Inflammatory macrophage (primary cell): Measurements from ENCODE around the gene NUP42.
"Not testable (repeated sequence)": the region's sequence is repeated elsewhere in the genome, so short reads cannot be mapped to it uniquely, and the experiment has no call there.

Source experiments
- DNase-seq, 2 donors: peaks; one replicate each; pipeline ENCODE4 v3.0.0-alpha.2; 2020 to 2022
- total RNA-seq, 18 experiments: gene quantifications; one replicate each; lab custom pipeline; 2026; ENCODE audit warnings: mixed read lengths in 6 of 18, inconsistent platforms in 2 of 18; lab: John Stamatoyannopoulos, UW

The NUP42 gene
- total RNA-seq, result 9.5 to 37.0 (median 26.4) reads per million in 18 experiments

- DNase-seq, result peak; percentile 99
Measured at GRCh38 chr7:23181684-23182553, at the start of gene NUP42. Gene NUP42, plus strand, starts transcription at chr7:23182048. Its CDS starts 38 bp downstream, at chr7:23182086.

DNA sequence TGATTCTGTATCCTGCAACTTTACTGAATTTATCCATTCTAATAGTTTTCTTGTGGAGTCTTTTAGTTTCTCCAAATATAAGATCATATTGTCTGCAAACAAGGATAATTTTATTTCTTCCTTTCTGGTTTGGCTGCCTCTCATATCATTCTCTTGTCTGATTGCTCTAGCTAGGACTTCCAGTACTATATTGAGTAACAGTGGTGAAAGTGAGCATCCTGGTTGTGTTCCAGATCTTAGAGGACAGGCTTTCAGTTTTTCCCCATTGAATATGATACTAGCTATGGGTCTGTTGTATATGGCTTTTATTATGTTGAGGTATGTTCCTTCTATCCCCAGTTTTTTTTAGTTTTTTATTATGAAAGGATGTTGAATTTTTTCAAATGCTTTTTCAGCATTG is 48.1 kb upstream of the NUP42 start:
- DNase-seq, result no peak

- no peak for DNase-seq
Measured at GRCh38 chr7:23135755-23136154, 46.1 kb upstream of the NUP42 start.

DNA sequence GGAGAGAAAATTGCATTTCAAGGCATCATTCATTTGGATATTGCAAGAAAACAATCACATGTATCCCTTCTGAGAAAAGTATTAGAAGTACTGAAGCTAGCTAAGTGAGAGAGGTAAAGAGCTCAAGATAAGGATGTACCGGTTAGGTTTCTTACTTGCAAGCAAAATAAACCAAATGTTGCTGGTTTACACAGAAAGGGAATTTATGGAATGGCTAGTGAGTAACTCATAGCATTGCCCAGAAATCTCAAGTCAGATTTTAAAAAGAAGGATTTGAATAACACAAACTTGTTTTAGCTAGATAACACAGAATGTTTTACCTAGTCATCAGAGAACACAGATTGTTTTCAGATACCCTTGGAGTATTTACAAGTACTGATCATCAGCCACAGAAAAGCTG is 45.6 kb upstream of the NUP42 start:
- DNase-seq, result no peak

DNA sequence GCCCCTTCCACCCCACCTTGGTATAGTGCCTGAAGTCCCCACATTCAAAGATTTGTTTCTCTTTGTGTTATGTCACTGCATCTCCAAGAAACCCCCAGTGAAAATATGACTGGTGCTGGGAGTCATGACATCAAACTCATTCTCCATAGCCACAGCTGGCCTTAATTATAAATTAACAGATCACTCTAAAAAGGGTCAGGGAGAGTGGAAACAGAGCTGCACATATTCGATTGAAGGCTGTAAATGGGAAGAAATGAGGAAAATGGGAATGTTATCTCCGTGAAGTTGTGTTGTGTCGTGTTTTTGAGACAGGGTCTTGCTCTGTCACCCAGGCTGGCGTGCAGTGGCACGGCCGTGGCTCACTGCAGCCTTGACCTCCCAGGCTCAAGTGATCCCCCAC is 24.2 kb upstream of the NUP42 start:
- DNase-seq, result no peak

DNA sequence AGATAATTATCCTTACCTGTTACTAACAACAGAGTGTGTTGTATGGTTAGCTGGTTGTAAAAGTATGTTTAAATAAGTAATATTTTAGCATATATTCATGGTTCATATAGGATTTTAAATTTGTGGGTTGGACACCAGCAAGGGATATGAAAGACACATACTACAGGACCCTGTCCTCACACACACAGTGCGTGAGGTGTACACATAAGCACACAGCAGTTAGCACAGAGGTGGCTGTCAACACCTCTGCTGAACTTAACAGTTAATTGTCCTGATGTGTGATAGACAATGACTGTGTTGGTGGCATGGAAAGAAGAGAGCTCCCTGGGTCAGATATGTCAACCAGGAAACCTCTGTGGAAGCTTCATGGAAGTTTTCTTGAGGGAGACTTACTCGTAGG is 23.3 kb upstream of the NUP42 start:
- no peak for DNase-seq

GRCh38 chr7:23161482-23161881 is 20.4 kb upstream of the NUP42 start:
- no peak for DNase-seq

DNA sequence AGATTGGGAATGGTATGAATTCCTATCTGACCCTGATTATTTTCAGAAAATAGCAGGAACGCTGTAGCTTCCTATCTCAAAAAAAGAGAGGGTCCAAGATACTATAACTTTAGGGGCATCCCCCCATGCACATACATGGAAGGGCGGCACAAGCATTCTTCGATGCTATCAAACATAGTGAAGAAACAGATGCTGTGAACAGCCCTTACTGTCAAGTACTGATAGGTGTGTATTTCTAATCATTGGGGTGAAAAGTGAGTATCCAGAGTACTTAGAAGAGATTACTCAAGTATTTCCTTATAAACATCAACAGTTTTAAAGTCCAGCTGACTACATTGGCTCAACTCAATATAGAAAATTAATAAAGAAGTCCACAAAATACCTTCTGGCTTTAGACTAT is 17.0 kb upstream of the NUP42 start:
- DNase-seq, result no peak

GRCh38 chr7:23165316-23165715 is 16.5 kb upstream of the NUP42 start:
- DNase-seq, result no peak

- no peak for DNase-seq
Measured at GRCh38 chr7:23167691-23168090, 14.2 kb upstream of the NUP42 start.

- no peak for DNase-seq
Measured at GRCh38 chr7:23168111-23168885, 13.6 kb upstream of the NUP42 start.

- peak; percentile 43 to 85 for DNase-seq
Measured at GRCh38 chr7:23175938-23176337, 5.9 kb upstream of the NUP42 start.

DNA sequence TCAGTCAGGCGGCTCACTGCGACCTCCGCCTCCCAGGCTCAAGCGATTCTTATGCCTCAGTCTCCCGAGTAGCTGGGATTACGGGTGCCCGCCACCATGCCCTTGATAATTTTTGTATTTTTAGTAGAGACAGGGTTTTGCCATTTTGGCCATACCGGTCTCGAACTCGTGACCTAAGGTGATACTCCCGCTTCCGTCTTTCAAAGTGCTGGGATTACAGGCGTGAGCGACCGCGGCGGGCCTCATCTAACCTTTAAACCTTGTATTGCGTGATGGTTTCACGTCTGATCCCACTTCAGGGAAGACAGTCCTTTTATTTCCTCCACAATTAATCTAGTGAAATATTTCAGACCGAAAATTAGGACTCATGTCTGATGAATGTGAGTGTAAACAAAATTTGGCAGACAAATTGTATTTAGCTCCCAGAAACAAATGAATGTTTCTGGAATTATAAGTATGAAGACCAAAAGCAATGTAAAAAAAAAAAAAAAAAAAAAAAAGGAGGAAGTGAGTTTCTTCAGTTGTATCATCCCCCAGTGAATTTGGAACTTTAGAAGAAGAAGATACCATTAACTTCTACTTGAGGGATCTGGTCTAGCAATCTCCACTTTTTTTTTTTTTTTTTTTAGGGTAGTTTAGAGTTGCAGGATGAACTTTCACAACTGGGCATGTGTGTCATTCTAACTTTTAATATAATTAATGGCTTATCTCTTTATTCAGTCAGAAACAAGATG is 1.6 kb downstream of the NUP42 start:
- peak in 1 of 2 donors; percentile 51 for DNase-seq

- no peak for DNase-seq
Measured at GRCh38 chr7:23184291-23184690, 2.4 kb downstream of the NUP42 start.

DNA sequence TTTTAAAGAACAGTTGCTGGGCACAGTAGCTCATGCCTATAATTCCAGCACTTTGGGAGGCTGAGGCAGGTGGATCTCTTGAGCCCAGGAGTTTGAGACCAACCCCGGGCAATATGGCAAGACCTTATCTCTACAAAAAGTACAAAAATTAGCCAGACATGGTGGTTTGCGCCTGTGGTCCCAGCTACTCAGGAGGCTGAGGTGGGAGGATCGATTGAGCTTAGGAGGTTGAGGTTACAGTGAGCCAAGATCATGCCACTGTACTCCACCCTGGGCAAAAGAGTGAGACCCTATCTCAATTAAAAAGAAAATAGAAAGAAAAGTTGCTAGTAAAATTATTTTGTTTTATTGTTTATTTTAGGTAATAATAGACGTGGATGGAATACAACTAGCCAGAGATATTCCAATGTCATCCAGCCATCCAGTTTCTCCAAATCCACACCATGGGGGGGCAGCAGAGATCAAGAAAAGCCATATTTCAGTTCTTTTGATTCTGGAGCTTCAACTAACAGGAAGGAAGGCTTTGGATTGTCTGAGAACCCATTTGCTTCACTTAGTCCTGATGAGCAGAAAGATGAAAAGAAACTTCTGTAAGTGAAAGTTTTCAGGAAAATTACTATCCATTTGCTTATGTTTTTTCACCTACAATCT is 3.0 kb downstream of the NUP42 start:
- DNase-seq, result peak; percentile 76 to 84

GRCh38 chr7:23185980-23186379 is 4.1 kb downstream of the NUP42 start:
- DNase-seq, result no peak

- no peak for DNase-seq
Measured at GRCh38 chr7:23191022-23191421, 9.2 kb downstream of the NUP42 start.

GRCh38 chr7:23193650-23194227 is 11.9 kb downstream of the NUP42 start:
- not testable (repeated sequence) for DNase-seq

DNA sequence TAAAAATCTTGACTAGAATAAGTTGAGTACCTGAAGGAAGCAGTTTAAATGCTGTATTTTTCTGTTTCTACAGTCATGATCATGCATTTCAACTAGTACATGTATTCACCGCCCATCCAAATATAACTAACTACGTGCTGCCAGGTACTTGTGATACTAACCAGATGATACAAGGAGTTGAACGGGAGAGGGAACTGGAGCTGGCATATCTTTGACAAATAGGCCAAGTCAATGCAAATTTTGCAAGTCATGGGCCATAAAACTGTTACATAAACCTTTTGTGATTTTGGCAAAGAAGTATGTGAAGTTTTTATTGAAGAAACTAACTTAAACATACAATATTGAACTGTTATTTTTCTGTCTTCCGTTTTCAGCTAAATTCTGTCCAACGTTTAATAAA is 14.5 kb downstream of the NUP42 start:
- DNase-seq, result no peak

- not testable (repeated sequence) for DNase-seq
Measured at GRCh38 chr7:23197745-23198144, 15.9 kb downstream of the NUP42 start.

- no peak for DNase-seq
Measured at GRCh38 chr7:23200331-23200730, 18.5 kb downstream of the NUP42 start.

DNA sequence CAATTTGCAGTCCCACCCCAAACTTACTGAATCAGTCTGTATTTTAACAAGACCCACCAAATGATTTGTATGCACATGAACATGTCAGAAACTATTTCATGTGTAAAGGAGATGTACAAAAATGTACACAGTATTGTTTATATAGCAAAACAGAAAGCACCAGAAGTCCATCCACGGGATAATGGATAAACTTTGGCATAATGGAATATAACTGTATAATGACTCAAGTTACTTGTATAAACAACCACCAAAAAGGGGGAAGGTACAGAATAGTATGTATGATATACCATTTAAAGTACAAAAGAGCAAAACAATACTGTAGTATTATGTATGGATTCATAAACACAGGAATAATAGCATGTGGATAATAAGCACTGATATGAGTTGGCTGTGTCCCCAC is 22.4 kb downstream of the NUP42 start:
- DNase-seq, result no peak
